ENCODE data around the gene SUV39H1.
A peak's percentile ranks its signal among the peaks of the same experiment; 100 is the strongest.
"Not testable (repeated sequence)": the region's sequence is repeated elsewhere in the genome, so short reads cannot be mapped to it uniquely, and the experiment has no call there.

SUV39H1 gene, protein sequence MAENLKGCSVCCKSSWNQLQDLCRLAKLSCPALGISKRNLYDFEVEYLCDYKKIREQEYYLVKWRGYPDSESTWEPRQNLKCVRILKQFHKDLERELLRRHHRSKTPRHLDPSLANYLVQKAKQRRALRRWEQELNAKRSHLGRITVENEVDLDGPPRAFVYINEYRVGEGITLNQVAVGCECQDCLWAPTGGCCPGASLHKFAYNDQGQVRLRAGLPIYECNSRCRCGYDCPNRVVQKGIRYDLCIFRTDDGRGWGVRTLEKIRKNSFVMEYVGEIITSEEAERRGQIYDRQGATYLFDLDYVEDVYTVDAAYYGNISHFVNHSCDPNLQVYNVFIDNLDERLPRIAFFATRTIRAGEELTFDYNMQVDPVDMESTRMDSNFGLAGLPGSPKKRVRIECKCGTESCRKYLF

DNA sequence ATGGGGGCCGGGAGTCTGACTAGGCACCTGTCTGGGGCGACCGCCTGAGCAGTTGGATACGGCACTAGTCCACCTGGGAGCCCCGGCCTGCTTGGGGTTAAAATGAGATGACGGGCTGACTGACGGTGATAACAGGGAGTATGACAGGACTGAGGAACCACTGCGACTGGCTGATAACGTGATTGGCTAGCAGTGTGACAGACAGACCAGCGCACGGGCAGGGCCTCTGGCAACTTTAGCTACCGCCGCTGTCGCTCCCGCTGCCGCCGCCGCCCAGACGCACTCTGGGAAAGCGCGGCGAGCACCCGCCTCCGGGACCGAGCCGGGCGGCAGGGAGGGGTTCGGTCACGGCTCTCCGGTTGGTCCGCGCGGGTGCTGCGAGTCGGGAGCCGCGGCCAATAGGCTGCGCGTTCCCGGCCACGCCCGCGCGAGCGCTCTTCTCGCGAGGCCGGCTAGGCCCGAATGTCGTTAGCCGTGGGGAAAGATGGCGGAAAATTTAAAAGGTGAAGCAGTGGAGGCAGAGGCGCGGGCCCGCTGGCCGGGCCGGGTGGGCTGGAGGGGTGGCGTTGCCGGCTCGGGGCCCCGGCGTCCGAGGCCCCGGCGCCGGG lies at the start of gene SUV39H1:
TSS of gene SUV39H1 (plus strand) at position 434 of the 608 bp plus-strand sequence. CDS start at position 485, 51 bp downstream.
- peak; percentile 88 for DNase-seq (ENCODE audit: low read depth)

DNA sequence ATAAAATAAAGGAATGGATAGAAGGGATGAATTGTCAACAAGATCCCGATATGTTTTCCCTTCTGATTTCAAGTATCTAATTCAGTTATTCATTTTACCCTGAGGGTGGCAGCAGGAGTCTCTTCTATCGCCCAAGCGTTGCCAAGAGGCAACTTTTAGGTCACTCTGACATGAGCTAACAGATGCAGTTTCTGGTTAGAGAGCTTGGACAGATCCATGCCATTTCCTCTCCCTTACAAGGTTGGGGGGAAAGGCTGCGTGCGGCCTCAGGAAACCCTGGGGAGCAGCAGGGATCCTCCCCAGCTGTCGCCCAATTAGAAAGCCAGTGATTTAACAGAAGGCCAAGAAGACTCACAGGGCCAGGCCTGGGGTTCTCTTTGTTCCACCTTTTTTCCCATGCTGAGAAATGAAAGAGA lies 48.2 kb upstream of the SUV39H1 start:
- peak; percentile 52 for DNase-seq (ENCODE audit: low read depth)

DNA sequence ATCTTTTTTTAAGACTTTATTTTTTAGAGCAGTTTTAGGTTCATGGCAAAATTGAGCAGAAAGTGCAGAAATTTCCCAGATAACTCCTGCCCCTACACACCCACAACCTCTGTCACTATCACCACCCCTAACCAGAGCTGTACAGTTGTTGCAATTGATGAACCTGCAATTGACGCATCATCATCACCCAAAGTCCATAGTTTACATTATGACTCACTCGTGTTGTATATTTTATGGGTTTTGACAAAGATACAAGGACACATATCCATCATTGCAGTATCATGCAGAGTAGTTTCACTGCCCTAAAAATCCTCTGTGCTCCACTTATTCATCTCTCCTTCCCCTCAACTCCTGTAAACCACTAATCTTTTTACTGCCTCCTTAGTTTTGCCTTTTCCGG lies 47.4 kb upstream of the SUV39H1 start:
- no peak for DNase-seq (ENCODE audit: low read depth)

DNA sequence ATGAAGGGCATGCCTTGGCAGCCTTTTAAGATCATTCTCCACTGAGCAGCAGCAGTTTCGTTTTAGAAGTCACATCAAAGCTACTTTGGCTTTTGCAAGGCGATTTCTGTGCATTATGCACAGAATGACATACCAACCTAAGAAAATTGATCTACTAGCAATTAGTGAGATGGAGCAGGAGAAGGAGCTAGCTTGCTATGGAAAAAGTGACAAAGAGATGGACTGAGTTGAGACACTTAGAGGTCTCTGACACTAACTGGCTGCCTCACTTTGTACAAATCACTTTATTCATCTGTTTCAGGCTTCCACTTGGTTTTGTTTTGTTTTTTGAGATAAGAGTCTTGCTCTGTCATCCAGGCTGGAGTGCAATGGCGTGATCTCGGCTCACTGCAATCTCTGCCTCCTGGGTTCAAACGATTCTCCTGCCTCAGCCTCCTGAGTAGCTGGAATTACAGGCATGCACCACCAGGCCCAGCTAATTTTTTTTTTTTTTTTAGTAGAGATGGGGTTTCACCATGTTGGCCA lies 44.4 kb upstream of the SUV39H1 start:
- not testable (repeated sequence) for DNase-seq (ENCODE audit: low read depth)

DNA sequence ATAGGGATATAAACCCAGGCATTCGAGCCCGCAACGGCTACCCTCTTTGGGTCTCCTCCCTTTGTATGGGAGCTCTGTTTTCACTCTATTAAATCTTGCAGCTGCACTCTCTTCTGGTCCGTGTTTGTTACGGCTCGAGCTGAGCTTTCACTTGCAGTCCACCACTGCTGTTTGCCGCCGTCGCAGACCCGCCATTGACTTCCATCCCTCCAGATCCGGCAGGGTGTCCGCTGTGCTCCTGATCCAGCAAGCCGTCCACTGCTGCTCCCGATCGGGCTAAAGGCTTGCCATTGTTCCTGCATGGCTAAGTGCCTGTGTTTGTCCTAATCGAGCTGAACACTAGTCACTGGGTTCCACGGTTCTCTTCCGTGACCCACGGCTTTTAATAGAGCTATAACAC lies 41.8 kb upstream of the SUV39H1 start:
- DNase-seq (ENCODE audit: low read depth) = not testable (repeated sequence)

DNA sequence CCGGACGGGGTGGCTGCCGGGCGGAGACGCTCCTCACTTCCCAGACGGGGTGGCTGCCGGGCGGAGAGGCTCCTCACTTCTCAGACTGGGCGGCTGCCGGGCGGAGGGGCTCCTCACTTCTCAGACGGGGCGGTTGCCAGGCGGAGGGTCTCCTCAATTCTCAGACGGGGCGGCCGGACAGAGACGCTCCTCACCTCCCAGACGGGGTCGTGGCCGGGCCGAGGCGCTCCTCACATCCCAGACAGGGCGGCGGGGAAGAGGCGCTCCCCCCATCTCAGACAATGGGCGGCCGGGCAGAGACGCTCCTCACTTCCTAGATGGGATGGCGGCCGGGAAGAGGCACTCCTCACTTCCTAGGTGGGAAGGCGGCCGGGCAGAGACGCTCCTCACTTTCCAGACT lies 36.8 kb upstream of the SUV39H1 start:
- not testable (repeated sequence) for DNase-seq (ENCODE audit: low read depth)

DNA sequence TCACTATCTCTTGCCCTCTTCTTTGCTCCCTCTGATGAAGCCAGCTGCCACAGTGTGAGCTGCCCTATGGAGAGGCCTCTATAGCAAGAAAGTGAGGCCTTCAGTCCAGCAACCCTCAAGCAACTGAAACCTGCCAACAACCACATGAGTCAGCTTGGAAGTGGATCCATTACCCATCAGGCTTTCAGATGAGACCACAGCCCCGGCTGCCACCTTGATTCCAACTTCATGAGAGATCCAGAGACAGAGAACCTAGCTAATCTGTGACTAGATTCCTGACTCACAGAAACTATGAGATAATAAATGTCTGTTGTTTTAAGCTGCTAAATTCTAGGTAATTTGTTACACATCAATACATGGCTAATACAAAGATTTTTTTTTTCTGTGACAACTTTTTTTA lies 33.3 kb upstream of the SUV39H1 start:
- no peak for DNase-seq (ENCODE audit: low read depth)

DNA sequence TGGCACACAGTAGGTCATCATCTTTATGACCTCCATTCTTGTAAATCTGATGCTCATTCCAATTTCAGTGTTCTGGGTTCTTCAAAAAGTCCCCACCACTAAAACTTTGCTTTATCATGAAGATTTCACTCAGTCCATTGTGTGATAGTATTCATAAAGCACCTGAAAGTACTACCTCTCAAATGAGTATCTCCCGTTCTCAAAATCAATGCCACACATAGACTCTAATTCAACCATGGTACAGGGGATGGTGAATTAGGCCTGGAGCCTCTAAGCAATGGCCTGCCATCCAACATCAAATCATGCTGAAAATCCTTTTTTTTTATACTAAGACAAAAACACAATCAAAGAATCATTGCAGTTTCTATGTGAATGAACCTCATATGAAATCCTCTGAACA lies 32.4 kb upstream of the SUV39H1 start:
- DNase-seq (ENCODE audit: low read depth) = no peak

DNA sequence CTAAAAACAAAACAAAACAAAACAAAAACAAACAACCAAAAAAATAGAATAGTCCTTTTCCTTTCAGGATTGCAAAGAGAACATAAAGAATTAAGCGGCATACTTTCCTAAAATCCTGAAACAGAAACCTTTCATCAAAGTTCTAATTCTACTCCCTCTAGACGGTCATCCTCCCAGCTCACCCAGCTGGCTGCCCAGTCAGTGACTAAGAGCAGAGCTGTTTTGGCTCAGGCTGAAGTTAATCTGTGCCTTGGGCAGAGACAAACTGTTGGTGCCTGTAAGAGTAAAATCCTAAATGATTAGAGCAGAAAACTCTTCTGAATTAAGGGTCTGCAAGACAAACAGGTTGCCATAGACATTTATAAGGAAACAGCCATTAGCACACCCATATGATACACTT lies 30.5 kb upstream of the SUV39H1 start:
- DNase-seq (ENCODE audit: low read depth) = peak; percentile 2

DNA sequence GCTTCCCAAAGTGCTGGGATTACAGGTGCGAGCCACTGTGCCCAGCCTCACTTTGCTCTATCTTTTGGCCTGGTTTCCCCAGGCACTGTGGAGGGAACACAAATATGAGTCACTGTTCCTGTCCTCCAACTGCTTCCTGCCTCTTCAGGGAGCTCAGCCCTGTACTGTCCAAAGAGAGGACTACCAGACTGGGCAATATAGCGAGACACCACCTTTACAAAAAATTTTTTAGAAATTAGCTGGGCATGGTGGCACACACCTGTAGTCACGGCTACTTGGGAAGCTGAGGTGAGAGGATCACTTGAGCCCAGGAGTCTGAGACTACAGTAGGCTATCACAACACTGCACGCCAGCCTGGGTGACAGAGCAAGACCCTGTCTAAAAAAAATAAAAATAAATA lies 29.9 kb upstream of the SUV39H1 start:
- DNase-seq (ENCODE audit: low read depth) = no peak

DNA sequence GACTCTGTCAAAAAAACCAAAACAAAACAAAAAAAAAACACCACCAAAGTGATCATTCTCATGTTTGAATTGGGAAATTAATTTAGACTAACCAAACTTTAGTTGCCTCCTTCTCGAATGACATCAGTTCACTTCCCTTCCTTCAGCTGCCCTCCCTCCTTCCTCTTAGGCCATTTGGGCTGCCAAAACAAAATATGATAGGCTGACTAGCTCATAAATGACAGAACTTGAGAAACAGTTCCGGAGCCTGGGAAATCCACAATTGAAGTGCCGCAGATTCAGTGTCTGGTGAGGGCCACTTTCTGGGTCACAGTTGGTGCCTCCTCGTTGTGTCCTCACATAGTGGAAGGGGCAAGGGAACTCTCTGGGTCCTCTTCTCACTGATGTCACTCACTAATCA lies 29.0 kb upstream of the SUV39H1 start:
- no peak for DNase-seq (ENCODE audit: low read depth)

DNA sequence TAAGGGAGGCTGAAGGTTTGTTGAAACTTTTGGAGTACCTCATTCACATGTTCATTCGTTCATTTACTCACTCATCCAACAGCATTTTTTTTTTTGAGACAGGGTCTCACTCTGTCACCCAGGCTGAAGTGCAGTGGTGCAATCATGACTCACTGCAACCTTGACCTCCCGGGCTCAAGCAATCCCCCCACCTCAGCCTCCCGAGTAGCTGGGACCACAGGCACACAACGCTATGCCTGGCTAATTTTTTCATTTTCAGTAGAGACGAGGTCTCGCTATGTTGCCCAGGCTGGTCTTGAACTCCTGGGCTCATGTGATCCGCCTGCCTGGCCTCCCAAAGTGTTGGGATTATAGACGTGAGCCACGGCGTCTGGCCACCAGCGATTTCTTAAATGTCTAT lies 28.3 kb upstream of the SUV39H1 start:
- DNase-seq (ENCODE audit: low read depth) = not testable (repeated sequence)

DNA sequence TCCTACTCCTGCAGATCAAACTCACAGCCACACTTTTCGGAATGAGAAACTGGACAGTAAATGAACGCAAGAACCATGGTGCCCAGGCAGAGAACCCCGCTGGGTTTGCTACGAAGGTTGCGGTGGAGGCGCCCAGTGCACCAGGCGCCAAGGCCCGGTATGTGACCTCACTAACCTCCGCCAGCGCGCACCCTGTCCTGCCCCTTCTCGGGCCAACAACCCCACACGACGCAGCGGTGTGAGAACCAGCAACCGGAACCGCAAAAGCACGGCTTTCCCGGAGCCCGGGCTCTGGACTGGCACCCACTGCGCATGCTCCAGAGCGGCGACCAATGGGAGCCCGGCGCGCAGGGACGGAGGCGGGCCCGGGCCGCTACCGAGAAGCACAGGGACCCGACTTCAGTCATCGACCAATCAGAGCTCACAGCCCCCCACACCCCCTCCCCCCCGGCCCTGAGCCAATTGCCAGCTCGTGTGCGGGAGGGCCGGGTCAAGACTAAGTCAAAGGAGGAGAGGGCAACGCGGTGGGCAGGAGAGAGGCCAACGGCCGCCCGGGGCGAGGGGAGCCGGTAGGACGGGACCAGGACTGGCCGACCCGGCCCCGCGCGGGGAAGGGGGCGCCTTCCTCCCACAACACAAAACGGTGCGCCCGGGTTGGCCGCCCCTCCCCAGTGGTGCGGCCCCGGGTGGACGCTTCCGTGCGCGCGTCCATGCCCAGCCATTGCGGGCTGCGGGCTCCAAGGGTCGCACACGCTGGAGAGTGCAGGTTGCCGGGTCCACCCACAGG lies 20.2 kb upstream of the SUV39H1 start:
- peak; percentile 84 for DNase-seq (ENCODE audit: low read depth)

DNA sequence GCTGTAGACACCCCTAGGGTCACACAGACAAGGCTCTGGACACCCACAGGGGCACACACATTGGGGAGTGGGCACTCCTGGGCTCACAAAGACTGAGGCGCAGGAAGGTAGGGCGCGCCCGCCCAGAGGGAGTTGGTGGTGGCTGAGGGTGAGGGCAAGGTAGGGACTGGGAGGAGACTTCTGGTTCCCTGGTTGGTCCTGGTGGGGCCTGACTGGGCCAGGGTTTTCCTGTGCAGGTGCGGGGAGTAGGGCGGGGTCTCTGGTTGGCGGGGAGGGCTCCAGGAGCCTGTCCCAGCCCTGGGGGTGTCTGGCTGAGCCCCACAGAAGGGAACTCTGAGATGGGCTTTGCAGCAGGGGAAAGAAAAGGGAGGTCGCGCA lies 19.7 kb upstream of the SUV39H1 start:
- DNase-seq (ENCODE audit: low read depth) = no peak

DNA sequence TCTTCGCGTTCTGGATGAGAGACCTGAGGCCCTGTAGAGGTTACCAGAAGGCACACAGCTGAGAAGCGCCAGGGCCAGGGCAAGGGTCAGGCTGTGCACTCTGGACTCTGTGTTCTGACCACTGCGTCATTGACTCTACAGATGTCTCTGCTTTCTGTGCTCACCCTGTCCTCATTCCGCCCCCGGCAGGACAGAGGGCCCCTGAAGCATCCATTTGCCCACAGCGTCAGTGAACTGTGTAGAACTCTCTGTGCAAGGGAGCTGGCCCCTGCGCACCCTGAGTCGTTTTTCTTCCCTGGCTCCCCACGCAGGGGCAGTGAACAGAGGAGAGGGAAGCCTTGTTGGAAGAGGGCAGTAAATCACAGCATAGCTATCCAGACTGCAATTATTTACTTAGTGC lies 19.0 kb upstream of the SUV39H1 start:
- no peak for DNase-seq (ENCODE audit: low read depth)

DNA sequence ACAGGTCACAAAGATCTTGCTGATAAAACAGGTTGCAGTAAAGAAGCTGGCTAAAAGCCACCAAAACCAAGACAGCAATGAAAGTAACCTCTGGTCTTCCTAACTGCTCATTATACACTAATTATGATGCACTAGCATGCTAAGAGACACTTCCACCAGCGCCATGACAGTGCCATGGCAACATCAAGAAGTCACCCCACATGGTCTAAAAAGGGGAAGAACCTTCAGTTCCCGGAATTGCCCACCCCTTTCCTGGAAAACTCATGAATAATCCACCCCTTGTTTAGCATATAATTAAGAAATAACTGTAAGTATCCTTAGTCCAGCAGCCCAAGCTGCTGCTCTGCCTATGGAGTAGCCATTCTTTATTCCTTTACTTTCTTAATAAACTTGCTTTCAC lies 16.1 kb upstream of the SUV39H1 start:
- not testable (repeated sequence) for DNase-seq (ENCODE audit: low read depth)

DNA sequence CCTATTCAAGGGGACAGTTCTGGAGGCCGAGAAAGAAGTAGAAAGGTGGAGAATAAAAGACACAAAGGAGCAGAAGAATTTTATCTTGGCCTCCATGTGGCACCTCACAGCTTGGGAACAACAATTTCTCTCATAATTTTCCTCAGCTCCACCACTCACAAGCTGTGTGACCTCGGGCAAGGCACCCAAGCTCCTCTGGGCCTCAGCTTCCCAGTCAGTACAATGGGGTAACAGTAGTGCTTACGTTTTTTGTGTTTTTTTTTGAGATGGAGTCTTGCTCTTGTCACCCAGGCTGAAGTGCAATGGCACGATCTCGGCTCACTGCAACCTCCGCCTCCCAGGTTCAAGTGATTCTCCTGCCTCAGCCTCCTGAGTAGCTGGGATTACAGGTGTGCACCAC lies 15.6 kb upstream of the SUV39H1 start:
- DNase-seq (ENCODE audit: low read depth) = not testable (repeated sequence)

DNA sequence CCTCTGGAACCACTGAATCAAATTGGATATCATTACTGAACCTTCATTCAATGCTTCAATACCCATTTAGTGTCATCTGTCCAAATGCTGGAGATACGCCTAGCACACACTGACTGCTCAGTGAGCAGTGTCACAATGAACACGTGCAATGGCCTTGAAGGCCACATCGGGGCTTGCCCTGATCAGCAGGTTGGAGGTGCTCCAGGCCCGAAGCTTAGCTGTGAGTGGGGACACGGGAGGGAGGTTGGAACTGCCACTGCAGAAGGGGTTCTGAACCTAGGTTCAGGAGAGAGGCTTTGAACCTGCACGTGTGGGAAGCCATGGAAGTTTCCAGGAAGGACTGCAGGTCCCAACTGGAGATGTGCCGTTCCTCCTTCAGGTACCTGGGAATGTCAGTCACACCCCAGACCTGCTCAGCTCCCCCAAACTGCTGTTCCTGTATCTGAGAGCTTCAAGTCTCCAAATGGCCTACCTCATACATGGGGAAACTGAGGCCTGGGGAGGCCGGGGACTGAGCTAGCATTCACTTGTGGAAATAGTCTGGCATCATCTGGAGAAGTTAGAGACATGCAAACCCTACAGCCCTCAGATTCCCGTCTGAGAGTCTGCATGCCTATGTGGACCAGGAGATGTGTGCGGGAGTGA lies 14.9 kb upstream of the SUV39H1 start:
- no peak for DNase-seq (ENCODE audit: low read depth)

DNA sequence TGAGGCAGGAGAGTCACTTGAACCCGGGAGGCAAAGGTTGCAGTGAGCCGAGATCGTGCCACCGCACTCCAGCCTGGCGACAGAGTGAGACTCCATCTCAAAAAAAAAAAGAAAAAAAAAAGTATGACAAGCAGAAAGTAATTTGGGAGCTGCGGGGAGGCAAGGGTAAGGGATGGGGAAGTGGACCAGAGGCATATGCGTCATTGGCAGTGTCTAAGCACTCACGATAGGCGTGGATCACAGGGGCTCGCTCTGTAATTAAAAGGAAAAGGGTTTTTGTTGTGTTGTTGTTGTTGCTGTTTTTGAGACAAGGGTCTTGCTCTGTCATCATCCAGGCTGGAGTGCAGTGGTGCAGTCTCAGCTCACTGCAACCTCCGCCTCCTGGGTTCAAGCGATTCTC lies 13.7 kb upstream of the SUV39H1 start:
- DNase-seq (ENCODE audit: low read depth) = not testable (repeated sequence)

DNA sequence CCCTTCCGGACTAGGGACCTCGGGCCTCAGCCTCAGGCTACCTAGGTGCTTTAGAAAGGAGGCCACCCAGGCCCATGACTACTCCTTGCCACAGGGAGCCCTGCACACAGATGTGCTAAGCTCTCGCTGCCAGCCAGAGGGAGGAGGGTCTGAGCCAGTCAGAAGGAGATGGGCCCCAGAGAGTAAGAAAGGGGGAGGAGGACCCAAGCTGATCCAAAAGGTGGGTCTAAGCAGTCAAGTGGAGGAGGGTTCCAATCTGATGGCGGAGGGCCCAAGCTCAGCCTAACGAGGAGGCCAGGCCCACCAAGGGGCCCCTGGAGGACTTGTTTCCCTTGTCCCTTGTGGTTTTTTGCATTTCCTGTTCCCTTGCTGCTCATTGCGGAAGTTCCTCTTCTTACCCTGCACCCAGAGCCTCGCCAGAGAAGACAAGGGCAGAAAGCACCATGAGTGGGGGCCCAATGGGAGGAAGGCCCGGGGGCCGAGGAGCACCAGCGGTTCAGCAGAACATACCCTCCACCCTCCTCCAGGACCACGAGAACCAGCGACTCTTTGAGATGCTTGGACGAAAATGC lies 13.0 kb upstream of the SUV39H1 start, which contains the start of gene WAS:
TSS of gene WAS (plus strand) at position 389 of the 572 bp plus-strand sequence. CDS start at position 444, 55 bp downstream.
- no peak for DNase-seq (ENCODE audit: low read depth)

DNA sequence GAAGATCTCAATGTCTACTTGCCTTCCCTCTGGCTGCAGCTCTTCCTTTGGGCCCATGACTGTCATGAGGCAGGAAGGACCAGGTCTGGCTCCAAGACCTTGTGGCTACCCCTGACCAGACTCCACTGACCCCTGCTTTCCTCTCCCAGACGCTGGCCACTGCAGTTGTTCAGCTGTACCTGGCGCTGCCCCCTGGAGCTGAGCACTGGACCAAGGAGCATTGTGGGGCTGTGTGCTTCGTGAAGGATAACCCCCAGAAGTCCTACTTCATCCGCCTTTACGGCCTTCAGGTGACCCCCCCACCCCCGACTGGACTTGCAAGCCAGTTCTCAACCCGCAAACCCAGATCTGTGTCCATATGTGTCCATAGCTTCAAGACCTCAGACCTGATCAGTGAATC lies 12.4 kb upstream of the SUV39H1 start:
- DNase-seq (ENCODE audit: low read depth) = no peak

DNA sequence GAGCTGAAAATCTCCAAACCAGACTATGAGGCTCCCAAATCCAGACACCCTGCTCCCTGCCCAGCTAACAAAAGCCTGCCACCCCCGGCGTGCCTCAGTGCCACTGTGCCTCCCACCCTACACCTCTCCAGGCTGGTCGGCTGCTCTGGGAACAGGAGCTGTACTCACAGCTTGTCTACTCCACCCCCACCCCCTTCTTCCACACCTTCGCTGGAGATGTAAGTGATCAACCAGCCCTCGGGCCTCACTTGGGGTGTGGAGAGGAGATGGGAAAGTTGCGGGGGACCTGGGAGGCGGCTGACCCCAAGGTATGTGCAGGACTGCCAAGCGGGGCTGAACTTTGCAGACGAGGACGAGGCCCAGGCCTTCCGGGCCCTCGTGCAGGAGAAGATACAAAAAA lies 11.1 kb upstream of the SUV39H1 start:
- DNase-seq (ENCODE audit: low read depth) = no peak
